Measurements from ENCODE around the gene TOP3B. TPM values are rescaled to one million over a fixed set of nuclear protein-coding genes. Genes with fewer than 3 reads are reported as not detected.

Gene TOP3B
- total and polyA plus RNA-seq, 10 of the 15 experiments (the other 5 are each of a cell fraction or from before 2014, with no cell fraction given) = 0.60 to 47.3 (median 33.7) TPM

GRCh38 chr22:21938071-21938822, 44.3 kb downstream of the TOP3B start (continued):
- TF ChIP-seq E2F4 (IDR thresholded peaks at IDR 0.05; ENCODE audit: low read depth, low read length) (no peak), YBX1 (IDR thresholded peaks at IDR 0.05) (no peak), CTCF (IDR thresholded peaks at IDR 0.05 in 2 of 3, conservative IDR thresholded peaks at IDR 0.05 in 1 of 3; ENCODE audit: control insufficient read depth in 2 of 3, extremely low read depth in 1 of 3, insufficient read depth in 1 of 3, low read depth in 3 of 3, low read length in 3 of 3) (peak; percentile 98 to 100 (median 99)), SMARCA5 (IDR thresholded peaks at IDR 0.05) (peak; percentile 89), ZNF207 (IDR thresholded peaks at IDR 0.05; ENCODE audit: borderline replicate concordance) (peak; percentile 54; the same call in 1 of the 2 replicates), RUNX3 (IDR thresholded peaks at IDR 0.05; ENCODE audit: low read length) (0 out of 2 replicates have a peak, but pooled peaks have one; percentile 8), YY1 (IDR thresholded peaks at IDR 0.05; ENCODE audit: low read depth, low read length) (peak; percentile 93), TBL1XR1 (IDR thresholded peaks at IDR 0.05; ENCODE audit: low read depth, low read length) (peak; percentile 51; the same call in 1 of the 2 replicates), NFIC (IDR thresholded peaks at IDR 0.05; ENCODE audit: low read depth, low read length) (no peak), SMAD1 (IDR thresholded peaks at IDR 0.05; ENCODE audit: low read depth, partially characterized antibody) (no peak), CBFB (IDR thresholded peaks at IDR 0.05; ENCODE audit: low read depth) (no peak), BACH1 (IDR thresholded peaks at IDR 0.05; ENCODE audit: borderline replicate concordance) (peak; percentile 66; the same call in 1 of the 2 replicates), MEF2A (IDR thresholded peaks at IDR 0.05; ENCODE audit: insufficient read depth, low read depth, low read length) (no peak), RB1 (IDR thresholded peaks at IDR 0.05; ENCODE audit: borderline replicate concordance) (0 out of 2 replicates have a peak, but pooled peaks have one; percentile 74), CHD1 (IDR thresholded peaks at IDR 0.05; ENCODE audit: low read depth, low read length) (no peak), CEBPB (IDR thresholded peaks at IDR 0.05; ENCODE audit: borderline replicate concordance in 1 of 2, low read depth in 2 of 2, low read length in 2 of 2) (no peak), STAT1 (conservative IDR thresholded peaks at IDR 0.05) (no peak), TAF1 (IDR thresholded peaks at IDR 0.05; ENCODE audit: borderline replicate concordance, low read depth, low read length) (0 out of 2 replicates have a peak, but pooled peaks have one; percentile 50), KLF5 (IDR thresholded peaks at IDR 0.05; ENCODE audit: partially characterized antibody) (no peak)
- TF ChIP-seq, protein P1, sequence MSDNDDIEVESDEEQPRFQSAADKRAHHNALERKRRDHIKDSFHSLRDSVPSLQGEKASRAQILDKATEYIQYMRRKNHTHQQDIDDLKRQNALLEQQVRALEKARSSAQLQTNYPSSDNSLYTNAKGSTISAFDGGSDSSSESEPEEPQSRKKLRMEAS (IDR thresholded peaks at IDR 0.05; ENCODE audit: low read depth, low read length) = peak; percentile 63
- TF ChIP-seq, protein P2, sequence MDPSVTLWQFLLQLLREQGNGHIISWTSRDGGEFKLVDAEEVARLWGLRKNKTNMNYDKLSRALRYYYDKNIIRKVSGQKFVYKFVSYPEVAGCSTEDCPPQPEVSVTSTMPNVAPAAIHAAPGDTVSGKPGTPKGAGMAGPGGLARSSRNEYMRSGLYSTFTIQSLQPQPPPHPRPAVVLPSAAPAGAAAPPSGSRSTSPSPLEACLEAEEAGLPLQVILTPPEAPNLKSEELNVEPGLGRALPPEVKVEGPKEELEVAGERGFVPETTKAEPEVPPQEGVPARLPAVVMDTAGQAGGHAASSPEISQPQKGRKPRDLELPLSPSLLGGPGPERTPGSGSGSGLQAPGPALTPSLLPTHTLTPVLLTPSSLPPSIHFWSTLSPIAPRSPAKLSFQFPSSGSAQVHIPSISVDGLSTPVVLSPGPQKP (IDR thresholded peaks at IDR 0.05; ENCODE audit: low read depth, low read length) = peak; percentile 40; the same call in 1 of the 2 replicates
- TF ChIP-seq, protein P3, sequence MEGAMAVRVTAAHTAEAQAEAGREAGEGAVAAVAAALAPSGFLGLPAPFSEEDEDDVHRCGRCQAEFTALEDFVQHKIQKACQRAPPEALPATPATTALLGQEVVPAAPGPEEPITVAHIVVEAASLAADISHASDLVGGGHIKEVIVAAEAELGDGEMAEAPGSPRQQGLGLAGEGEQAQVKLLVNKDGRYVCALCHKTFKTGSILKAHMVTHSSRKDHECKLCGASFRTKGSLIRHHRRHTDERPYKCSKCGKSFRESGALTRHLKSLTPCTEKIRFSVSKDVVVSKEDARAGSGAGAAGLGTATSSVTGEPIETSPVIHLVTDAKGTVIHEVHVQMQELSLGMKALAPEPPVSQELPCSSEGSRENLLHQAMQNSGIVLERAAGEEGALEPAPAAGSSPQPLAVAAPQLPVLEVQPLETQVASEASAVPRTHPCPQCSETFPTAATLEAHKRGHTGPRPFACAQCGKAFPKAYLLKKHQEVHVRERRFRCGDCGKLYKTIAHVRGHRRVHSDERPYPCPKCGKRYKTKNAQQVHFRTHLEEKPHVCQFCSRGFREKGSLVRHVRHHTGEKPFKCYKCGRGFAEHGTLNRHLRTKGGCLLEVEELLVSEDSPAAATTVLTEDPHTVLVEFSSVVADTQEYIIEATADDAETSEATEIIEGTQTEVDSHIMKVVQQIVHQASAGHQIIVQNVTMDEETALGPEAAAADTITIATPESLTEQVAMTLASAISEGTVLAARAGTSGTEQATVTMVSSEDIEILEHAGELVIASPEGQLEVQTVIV (IDR thresholded peaks at IDR 0.05; ENCODE audit: borderline replicate concordance, partially characterized antibody) = peak; percentile 37
